Hepatocyte (in vitro differentiated cells): Measurements from ENCODE around the gene CENPP.

Source experiments
- CTCF ChIP-seq: fragments of 200-600 bp; sonication (generic); IDR thresholded peaks from 2 replicates; pipeline ENCODE4 v1.5.1; 2016; ENCODE audit warnings: antibody characterized with exemption, mild to moderate bottlenecking; ENCODE audit not compliant: poor library complexity
- EZH2phosphoT487 ChIP-seq: fragments of 200-600 bp; sonication (generic); IDR thresholded peaks from one replicate; pipeline ENCODE4 v1.6.1; 2018; ENCODE audit warnings: antibody characterized with exemption, mild to moderate bottlenecking, low read depth, moderate library complexity; ENCODE audit not compliant: unreplicated experiment, severe bottlenecking

GRCh38 chr9:92538541-92538940, 212.8 kb downstream of the CENPP start:
- TF ChIP-seq EZH2phosphoT487 (no peak), CTCF (no peak)
